ENCODE data around the gene METRN. TPM values are rescaled to one million over a fixed set of nuclear protein-coding genes. Genes with fewer than 3 reads are reported as not detected.

METRN gene
- total RNA-seq, 4 donors from 2014 or later = 51.0 to 109 (median 57.0) TPM

- peak overlapping the region; percentile 72 to 94 (median 75) for H3K4me3 ChIP-seq (replicated peaks in 1 of 3)
- WGBS, 2 donors = 5% methylated on average over 12 of the region's 50 CpGs; no CpG with 5 or more reads in 1 of the 2 donors
- no peaks in the 10 kb centered on the region for H3K9me3 ChIP-seq
- H3K4me1 ChIP-seq = peaks cover 8 to 14% of the 10 kb centered on the region in 2 donors
- peak overlapping the region; percentile 70 to 80 (median 72) for H3K27ac ChIP-seq
- DNase-seq = no peak
- TF ChIP-seq POLR2A (IDR thresholded peaks at IDR 0.05) (no peak), CTCF (IDR thresholded peaks at IDR 0.05) (no peak)
- H3K27me3 ChIP-seq = no peaks in the 10 kb centered on the region
- peaks cover 33 to 43% of the 10 kb centered on the region in 2 donors for H3K36me3 ChIP-seq
- intact Hi-C loops (cut with DNase I) = no loop called here
These were observed 46.3 kb upstream of the METRN start for GRCh38 chr16:668519-669171.

- Histone ChIP-seq H3K27me3 (no peaks in the 10 kb centered on the region), H3K4me1 (peaks cover 8 to 14% of the 10 kb centered on the region in 2 donors), H3K27ac (no peak overlapping the region), H3K9me3 (no peaks in the 10 kb centered on the region), H3K4me3 (replicated peaks in 1 of 3) (no peak overlapping the region), H3K36me3 (peaks cover 33 to 44% of the 10 kb centered on the region in 2 donors)
- intact Hi-C loops (cut with DNase I) = no loop called here
- no peak for TF ChIP-seq POLR2A (IDR thresholded peaks at IDR 0.05)
- TF ChIP-seq CTCF (IDR thresholded peaks at IDR 0.05) = no peak
- no peak for DNase-seq
- 97 to 100% methylated on average over 2 to 8 of the region's 13 CpGs for WGBS, 2 donors
These were observed 45.3 kb upstream of the METRN start for GRCh38 chr16:669666-670065.

DNA sequence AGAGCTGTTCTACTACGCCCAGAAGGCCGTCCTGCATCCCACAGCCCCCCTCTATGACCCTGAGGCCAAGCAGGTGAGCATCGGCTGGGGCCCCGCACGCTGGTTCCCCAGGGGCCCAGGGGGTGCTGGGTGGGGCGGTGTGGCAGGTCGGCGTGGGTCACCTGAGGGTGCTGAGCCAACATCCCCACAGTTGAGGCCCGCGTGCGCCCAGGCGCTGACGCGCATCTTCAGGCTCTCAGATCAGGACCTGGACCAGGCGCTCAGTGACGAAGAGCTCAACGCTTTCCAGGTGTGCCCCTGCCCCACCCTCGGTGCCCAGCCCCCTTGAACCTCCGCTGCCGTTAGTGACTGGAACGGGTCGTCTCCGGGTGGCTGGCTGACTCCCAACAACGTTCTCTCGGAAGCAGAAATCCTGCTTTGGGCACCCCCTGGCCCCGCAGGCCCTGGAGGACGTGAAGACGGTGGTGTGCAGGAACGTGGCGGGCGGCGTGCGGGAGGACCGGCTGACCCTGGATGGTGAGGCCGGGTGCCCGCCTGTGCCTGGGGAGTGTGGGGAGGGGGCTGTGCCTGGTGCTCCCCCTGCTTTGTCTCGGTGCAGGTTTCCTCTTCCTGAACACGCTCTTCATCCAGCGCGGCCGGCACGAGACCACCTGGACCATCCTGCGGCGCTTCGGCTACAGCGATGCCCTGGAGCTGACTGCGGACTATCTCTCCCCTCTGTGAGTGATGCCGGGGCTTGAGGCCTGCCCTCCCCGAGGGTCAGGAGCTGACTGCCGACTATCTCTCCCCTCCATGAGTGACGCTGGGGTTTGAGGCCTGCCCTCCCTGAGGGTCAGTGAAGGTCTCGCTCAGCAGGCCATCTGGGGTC lies 44.2 kb upstream of the METRN start:
- no peaks in the 10 kb centered on the region for H3K9me3 ChIP-seq
- H3K27me3 ChIP-seq = no peaks in the 10 kb centered on the region
- H3K4me3 ChIP-seq (replicated peaks in 1 of 3) = no peak overlapping the region
- intact Hi-C loops (cut with DNase I) = no loop called here
- H3K4me1 ChIP-seq = peaks cover 12 to 24% of the 10 kb centered on the region in 2 donors
- no peak overlapping the region for H3K27ac ChIP-seq
- TF ChIP-seq POLR2A (IDR thresholded peaks at IDR 0.05) (no peak), CTCF (IDR thresholded peaks at IDR 0.05) (no peak)
- H3K36me3 ChIP-seq = peaks cover 33 to 44% of the 10 kb centered on the region in 2 donors
- DNase-seq = no peak
- 72 to 94% methylated on average over 7 to 30 of the region's 52 CpGs for WGBS, 2 donors

DNA sequence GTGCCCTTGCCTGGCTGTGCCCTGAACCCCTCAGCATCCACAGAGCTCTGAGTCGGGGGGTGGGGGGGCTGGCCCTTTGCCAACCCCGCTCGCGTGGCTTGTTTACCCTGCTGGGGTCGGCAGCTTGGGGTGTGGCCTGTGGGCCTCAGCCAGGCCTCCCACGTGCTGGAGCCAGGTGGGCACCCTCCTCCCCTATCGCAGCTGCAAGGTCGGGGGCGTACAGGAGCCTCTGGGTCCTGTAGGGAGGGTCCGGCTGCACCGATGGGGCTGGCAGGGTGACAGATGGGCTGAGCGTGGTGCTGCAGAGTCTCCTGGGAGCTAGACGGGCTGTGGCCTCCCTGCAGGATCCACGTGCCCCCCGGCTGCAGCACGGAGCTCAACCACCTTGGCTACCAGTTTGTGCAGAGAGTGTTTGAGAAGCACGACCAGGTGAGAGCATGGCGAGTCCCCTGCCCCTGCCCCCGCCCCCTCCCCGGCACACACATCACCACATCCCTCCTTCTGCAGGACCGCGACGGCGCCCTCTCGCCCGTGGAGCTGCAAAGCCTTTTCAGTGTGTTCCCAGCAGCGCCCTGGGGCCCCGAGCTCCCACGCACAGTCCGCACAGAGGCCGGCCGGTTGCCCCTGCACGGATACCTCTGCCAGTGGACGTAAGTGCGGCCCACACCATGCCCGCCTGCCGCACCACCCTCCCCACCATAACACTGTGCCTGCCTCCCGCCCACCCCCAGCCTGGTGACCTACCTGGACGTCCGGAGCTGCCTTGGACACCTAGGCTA lies 43.4 kb upstream of the METRN start:
- TF ChIP-seq POLR2A (IDR thresholded peaks at IDR 0.05) (no peak), CTCF (IDR thresholded peaks at IDR 0.05) (no peak)
- WGBS, 2 donors = 93 to 95% methylated on average over 18 to 32 of the region's 40 CpGs

More for the DNA sequence above, 43.4 kb upstream of the METRN start:
- Histone ChIP-seq H3K9me3 (no peaks in the 10 kb centered on the region), H3K4me3 (replicated peaks in 1 of 3) (no peak overlapping the region), H3K27me3 (no peaks in the 10 kb centered on the region), H3K27ac (no peak overlapping the region), H3K4me1 (peaks cover 12 to 28% of the 10 kb centered on the region in 2 donors), H3K36me3 (peaks cover 33 to 44% of the 10 kb centered on the region in 2 donors)
- DNase-seq = no peak
- intact Hi-C loops (cut with DNase I) = no loop called here
